Neuronal stem cell (in vitro differentiated cells): ENCODE results near the gene DPYSL5.

Source experiments
- DNase-seq: peaks from one replicate; pipeline ENCODE4 v3.0.0-alpha.2; 2013; ENCODE audit warnings: low spot score
- H2AFZ ChIP-seq: one replicate; pipeline ENCODE4 v1.6.1; 2013; ENCODE audit warnings: mild to moderate bottlenecking, low read length, inconsistent platforms
- H2AK5ac ChIP-seq: 2 replicates; pipeline ENCODE4 v1.6.1; 2013; ENCODE audit warnings: low read depth, mild to moderate bottlenecking, inconsistent platforms, low read length, moderate library complexity, mixed read lengths
- H2BK120ac ChIP-seq: 2 replicates; pipeline ENCODE4 v1.6.1; 2013; ENCODE audit warnings: low read depth, mild to moderate bottlenecking, inconsistent platforms, low read length, moderate library complexity, mixed read lengths
- H2BK12ac ChIP-seq: one replicate; pipeline ENCODE4 v1.6.1; 2013; ENCODE audit warnings: low read length, inconsistent platforms
- H2BK15ac ChIP-seq: 2 replicates; pipeline ENCODE4 v1.6.1; 2013; ENCODE audit warnings: mild to moderate bottlenecking, low read length, inconsistent platforms, mixed read lengths
- H2BK5ac ChIP-seq: one replicate; pipeline ENCODE4 v1.6.1; 2013; ENCODE audit warnings: inconsistent platforms, mild to moderate bottlenecking, low read length, moderate library complexity
- H3K14ac ChIP-seq: one replicate; pipeline ENCODE4 v1.6.1; 2013; ENCODE audit warnings: low read length, inconsistent platforms
- H3K18ac ChIP-seq: 2 replicates; pipeline ENCODE4 v1.6.1; 2013; ENCODE audit warnings: low read length, inconsistent platforms
- H3K23ac ChIP-seq: 2 replicates; pipeline ENCODE4 v1.6.1; 2013; ENCODE audit warnings: low read depth, mild to moderate bottlenecking, mixed read lengths, low read length, inconsistent platforms; ENCODE audit not compliant: poor library complexity
- H3K27ac ChIP-seq: replicated peaks from 3 replicates; pipeline ENCODE4 v1.5.1; 2013; ENCODE audit warnings: low read length, inconsistent platforms
- H3K27me3 ChIP-seq, 3 experiments: 2 replicates each; pipeline ENCODE4 v1.6.1; 2013; ENCODE audit warnings: low read length in 3 of 3, mild to moderate bottlenecking in 2 of 3, inconsistent platforms in 1 of 3, low read depth in 1 of 3, mixed read lengths in 1 of 3, moderate library complexity in 1 of 3; ENCODE audit not compliant: control insufficient read depth in 3 of 3, insufficient read depth in 3 of 3
- H3K36me3 ChIP-seq, 2 donors: replicated peaks in 1 of 2; 2 replicates each; pipeline ENCODE4 v1.6.1; 2013; ENCODE audit warnings: low read length in 2 of 2; ENCODE audit not compliant: control insufficient read depth in 2 of 2, insufficient read depth in 2 of 2
- H3K4ac ChIP-seq: 2 replicates; pipeline ENCODE4 v1.6.1; 2013; ENCODE audit warnings: inconsistent platforms, mild to moderate bottlenecking, low read length, moderate library complexity
- H3K4me1 ChIP-seq, 2 donors: 1 replicate in 1 of 2; 2 replicates in 1 of 2; pipeline ENCODE4 v1.6.1; 2013; ENCODE audit warnings: low read length in 2 of 2, low read depth in 1 of 2; ENCODE audit not compliant: control insufficient read depth in 2 of 2, insufficient read depth in 1 of 2
- H3K4me2 ChIP-seq: one replicate; pipeline ENCODE4 v1.6.1; 2013; ENCODE audit warnings: mild to moderate bottlenecking, low read length, inconsistent platforms; ENCODE audit not compliant: insufficient read depth, poor library complexity, severe bottlenecking
- H3K4me3 ChIP-seq, 2 donors: 2 replicates each; pipeline ENCODE4 v1.5.1; 2013; ENCODE audit warnings: low read length in 2 of 2, mild to moderate bottlenecking in 2 of 2, inconsistent platforms in 1 of 2, moderate library complexity in 1 of 2
- H3K79me1 ChIP-seq: one replicate; pipeline ENCODE4 v1.6.1; 2013; ENCODE audit warnings: low read depth, mild to moderate bottlenecking, inconsistent platforms, low read length, moderate library complexity
- H3K9ac ChIP-seq: one replicate; pipeline ENCODE4 v1.6.1; 2013; ENCODE audit warnings: mild to moderate bottlenecking, low read depth, low read length, inconsistent platforms; ENCODE audit not compliant: poor library complexity
- H3K9me3 ChIP-seq, 2 donors: replicated peaks in 1 of 2; 2 replicates each; pipeline versions ENCODE3 to v1.6.1; 2013; ENCODE audit warnings: low read length in 2 of 2, mild to moderate bottlenecking in 2 of 2, inconsistent platforms in 1 of 2, low read depth in 1 of 2, mixed read lengths in 1 of 2, moderate library complexity in 1 of 2; ENCODE audit not compliant: control insufficient read depth in 2 of 2, insufficient read depth in 1 of 2
- H4K8ac ChIP-seq: one replicate; pipeline ENCODE4 v1.6.1; 2013; ENCODE audit warnings: low read depth, mild to moderate bottlenecking, inconsistent platforms, low read length, moderate library complexity
- H4K91ac ChIP-seq: one replicate; pipeline ENCODE4 v1.6.1; 2013; ENCODE audit warnings: low read length, low read depth, mild to moderate bottlenecking, inconsistent platforms; ENCODE audit not compliant: poor library complexity
- WGBS, 2 donors: extraction: QIAGEN DNeasy Blood & Tissue Kit; methylation state at CpG; one replicate each; pipeline ENCODE4 v1.1.7; 2013; ENCODE audit warnings: missing lambda C conversion rate in 2 of 2, mixed read lengths in 1 of 2; ENCODE audit not compliant: insufficient read length in 2 of 2, insufficient replicate concordance in 1 of 2; ENCODE audit errors: extremely low coverage in 2 of 2; 5-methylcytosine and 5-hydroxymethylcytosine counted together

The DPYSL5 gene

GRCh38 chr2:26988058-26988860, 140.3 kb downstream of the DPYSL5 start:
- Histone ChIP-seq H3K4me3 (no peak overlapping the region), H3K9ac (no peak overlapping the region), H3K9me3 (no peaks in the 10 kb centered on the region), H2BK12ac (no peak overlapping the region), H2BK5ac (no peak overlapping the region), H3K4me2 (no peak overlapping the region), H3K23ac (no peak overlapping the region), H2BK15ac (no peak overlapping the region), H4K91ac (no peak overlapping the region), H3K4ac (no peak overlapping the region), H3K36me3 (no peaks in the 10 kb centered on the region), H3K79me1 (no peaks in the 10 kb centered on the region), H3K27ac (no peak overlapping the region), H3K14ac (no peak overlapping the region), H3K4me1 (peaks cover 0 to 2% of the 10 kb centered on the region in 2 donors), H2AFZ (no peak overlapping the region), H2AK5ac (no peak overlapping the region), H3K27me3 (no peaks in the 10 kb centered on the region), H4K8ac (no peak overlapping the region), H2BK120ac (no peak overlapping the region), H3K18ac (no peak overlapping the region)
- no CpG with 5 or more reads among the region's 4 CpGs for WGBS, 2 donors
- DNase-seq: no peak

GRCh38 chr2:26989156-26989555, 141.2 kb downstream of the DPYSL5 start:
- no peak for DNase-seq
- WGBS, 2 donors: no CpG with 5 or more reads among the region's 8 CpGs
- peaks cover 0 to 2% of the 10 kb centered on the region in 2 donors for H3K4me1 ChIP-seq

GRCh38 chr2:26991717-26992116, 143.8 kb downstream of the DPYSL5 start:
- H3K4me1 ChIP-seq: peaks cover 0 to 2% of the 10 kb centered on the region in 2 donors
- no peak overlapping the region for H3K27ac ChIP-seq
- no peak overlapping the region for H3K4ac ChIP-seq
- H2BK12ac ChIP-seq: no peak overlapping the region
- H3K36me3 ChIP-seq: no peaks in the 10 kb centered on the region
- H2BK120ac ChIP-seq: no peak overlapping the region
- no peaks in the 10 kb centered on the region for H3K9me3 ChIP-seq
- H4K8ac ChIP-seq: no peak overlapping the region
- no peak overlapping the region for H2AFZ ChIP-seq
- H3K4me3 ChIP-seq: no peak overlapping the region
- no peaks in the 10 kb centered on the region for H3K27me3 ChIP-seq
- no CpG with 5 or more reads among the region's 5 CpGs for WGBS, 2 donors
- H2BK15ac ChIP-seq: no peak overlapping the region
- no peak overlapping the region for H3K14ac ChIP-seq
- no peak overlapping the region for H4K91ac ChIP-seq
- no peak overlapping the region for H3K18ac ChIP-seq
- H2BK5ac ChIP-seq: no peak overlapping the region
- H3K23ac ChIP-seq: peak overlapping the region; percentile 20
- H2AK5ac ChIP-seq: no peak overlapping the region
- H3K79me1 ChIP-seq: no peaks in the 10 kb centered on the region
- H3K9ac ChIP-seq: no peak overlapping the region
- no peak for DNase-seq
- no peak overlapping the region for H3K4me2 ChIP-seq

More at GRCh38 chr2:26989156-26989555, 141.2 kb downstream of the DPYSL5 start:
- Histone ChIP-seq H4K8ac (no peak overlapping the region), H2BK120ac (no peak overlapping the region), H3K9me3 (no peaks in the 10 kb centered on the region), H3K36me3 (no peaks in the 10 kb centered on the region), H3K14ac (no peak overlapping the region), H2BK5ac (no peak overlapping the region), H4K91ac (no peak overlapping the region), H3K27ac (no peak overlapping the region), H2AK5ac (no peak overlapping the region), H3K27me3 (no peaks in the 10 kb centered on the region), H3K4me3 (no peak overlapping the region), H3K23ac (no peak overlapping the region), H3K79me1 (no peaks in the 10 kb centered on the region), H2BK12ac (no peak overlapping the region), H3K18ac (no peak overlapping the region), H2AFZ (no peak overlapping the region), H3K4me2 (no peak overlapping the region), H2BK15ac (no peak overlapping the region), H3K4ac (no peak overlapping the region), H3K9ac (no peak overlapping the region)

DNA sequence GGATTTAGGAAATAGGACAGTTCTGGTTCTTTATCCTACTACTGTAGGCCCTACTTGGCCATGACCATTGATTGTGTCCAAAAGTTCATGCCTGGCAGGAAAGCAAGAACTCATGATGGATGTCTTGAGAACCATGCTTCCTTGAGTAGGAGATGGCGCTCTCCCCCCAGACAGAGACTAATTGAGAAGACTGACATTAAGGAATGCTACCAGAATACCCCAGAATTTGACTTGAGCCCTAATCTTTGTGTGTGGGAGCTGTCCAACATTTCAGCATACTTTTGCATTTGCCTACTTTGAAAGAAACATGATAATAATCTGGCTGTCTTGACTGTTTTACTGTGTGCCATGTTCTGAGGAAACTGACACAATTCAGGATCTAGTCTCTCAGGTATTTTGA, 145.8 kb downstream of the DPYSL5 start:
- no peak overlapping the region for H2BK120ac ChIP-seq
- no peak overlapping the region for H3K18ac ChIP-seq
- no peak overlapping the region for H3K23ac ChIP-seq
- no peak overlapping the region for H3K14ac ChIP-seq
- no peak overlapping the region for H3K4me3 ChIP-seq
- no peak overlapping the region for H2AK5ac ChIP-seq
- H3K4me2 ChIP-seq: no peak overlapping the region
- no peak overlapping the region for H3K4ac ChIP-seq
- no CpG with 5 or more reads among the region's 1 CpG for WGBS, 2 donors
- no peaks in the 10 kb centered on the region for H3K9me3 ChIP-seq
- no peak overlapping the region for H3K27ac ChIP-seq
- no peak overlapping the region for H4K91ac ChIP-seq
- H3K9ac ChIP-seq: no peak overlapping the region
- peaks cover 0 to 5% of the 10 kb centered on the region in 2 donors for H3K4me1 ChIP-seq
- no peak overlapping the region for H2AFZ ChIP-seq
- H3K36me3 ChIP-seq: no peaks in the 10 kb centered on the region
- H2BK12ac ChIP-seq: no peak overlapping the region
- no peak overlapping the region for H2BK15ac ChIP-seq
- no peak overlapping the region for H4K8ac ChIP-seq
- no peak overlapping the region for H2BK5ac ChIP-seq
- no peaks in the 10 kb centered on the region for H3K79me1 ChIP-seq
- H3K27me3 ChIP-seq: no peaks in the 10 kb centered on the region
- DNase-seq: no peak
